HepG2 (cell line): ENCODE results near the gene GALNT16. TPM values are rescaled to one million over a fixed set of nuclear protein-coding genes. Genes with fewer than 3 reads are reported as not detected.

ENCODE experiments used
- ATAC-seq: fragments of 200-7000 bp; cut with Tn5 transposase; 3 replicates; pipeline ENCODE4 v1.9.1; 2020; ENCODE audit warnings: mild to moderate bottlenecking, moderate library complexity
- BruUV-seq: library from RNA; stranded (reverse); fragments of 400-500 nt; replicated peaks from 2 replicates; lab custom pipeline; 2021; lab: Mats Ljungman, UMichigan
- CTCF ChIA-PET: fragments of 300-600 bp; formaldehyde crosslinking; extraction: SDS; loops from one replicate; lab custom pipeline; 2021; ENCODE audit warnings: low total read pairs, inconsistent platforms, low intra/inter-chr PET ratio; lab: Yijun Ruan, JAX
- POLR2A ChIA-PET: fragments of 350-600 bp; sonication (Branson Sonifier 250); formaldehyde crosslinking; loops from one replicate; lab custom pipeline; 2020; ENCODE audit warnings: antibody characterized with exemption, inconsistent platforms; lab: Yijun Ruan, JAX
- DNase-seq: peaks from one replicate; pipeline ENCODE4 v3.0.0-alpha.2; 2015; ENCODE audit warnings: low spot score
- FAIRE-seq: peaks from 3 replicates; lab custom pipeline; 2011; peaks lifted over from hg19 to GRCh38; lab: Jason Lieb, UNC
- H2AFZ ChIP-seq: one replicate; pipeline ENCODE4 v1.6.1; 2011; ENCODE audit warnings: low read length, inconsistent platforms
- H3K27ac ChIP-seq: fragments of 300-600 bp; 3 replicates; pipeline ENCODE4 v1.8.0; 2011; ENCODE audit warnings: mixed run types, mild to moderate bottlenecking, mixed read lengths, low read length, inconsistent platforms; ENCODE audit not compliant: insufficient read depth; ENCODE audit errors: extremely low read length
- H3K27me3 ChIP-seq, 2 experiments: fragments of 200-600 bp in 1 of 2; 2 replicates in 1 of 2; 3 replicates in 1 of 2; pipeline versions ENCODE4 v1.6.0 to v1.8.0; 2011; ENCODE audit warnings: low read length in 2 of 2, mild to moderate bottlenecking in 2 of 2, moderate library complexity in 2 of 2, inconsistent platforms in 1 of 2; ENCODE audit not compliant: insufficient read depth in 2 of 2, control insufficient read depth in 1 of 2
- H3K36me3 ChIP-seq, 2 experiments: fragments of 200-600 bp in 1 of 2; replicated peaks in 1 of 2; 2 replicates in 1 of 2; 3 replicates in 1 of 2; pipeline versions ENCODE4 v1.5.1 to v1.8.0; 2011; ENCODE audit warnings: low read length in 2 of 2, inconsistent platforms in 1 of 2; ENCODE audit not compliant: insufficient read depth in 2 of 2, control insufficient read depth in 1 of 2
- H3K4me1 ChIP-seq: 2 replicates; pipeline ENCODE4 v1.5.1; 2012; ENCODE audit warnings: low read length, inconsistent platforms; ENCODE audit not compliant: insufficient read depth
- H3K4me2 ChIP-seq: 2 replicates; pipeline ENCODE4 v1.6.0; 2011; ENCODE audit warnings: low read depth, low read length, inconsistent platforms
- H3K4me3 ChIP-seq, 3 experiments: fragments of 200-600 bp in 1 of 3; sonication (generic), shearing (Covaris generic) in 1 of 3; replicated peaks in 1 of 3; 2 replicates each; pipeline ENCODE4 v1.5.1; 2011 to 2016; ENCODE audit warnings: low read length in 3 of 3, inconsistent platforms in 2 of 3, low read depth in 2 of 3, mild to moderate bottlenecking in 2 of 3, control low read depth in 1 of 3, mixed read lengths in 1 of 3; ENCODE audit not compliant: insufficient read depth in 1 of 3
- H3K79me2 ChIP-seq: one replicate; pipeline ENCODE4 v1.6.1; 2011; ENCODE audit warnings: low read length, inconsistent platforms; ENCODE audit not compliant: insufficient read depth
- H3K9ac ChIP-seq: 2 replicates; pipeline ENCODE4 v1.6.0; 2011; ENCODE audit warnings: mild to moderate bottlenecking, low read depth, low read length, inconsistent platforms; ENCODE audit not compliant: insufficient read depth
- H3K9me3 ChIP-seq: 2 replicates; pipeline ENCODE4 v1.5.1; 2012; ENCODE audit warnings: mild to moderate bottlenecking, low read length
- H4K20me1 ChIP-seq: 2 replicates; pipeline ENCODE4 v1.6.0; 2011; ENCODE audit warnings: inconsistent platforms, mild to moderate bottlenecking, low read length, moderate library complexity; ENCODE audit not compliant: insufficient read depth
- CHD4 ChIP-seq: fragments of 200-600 bp; sonication (generic); IDR thresholded peaks from 2 replicates; pipeline ENCODE4 v1.7.0; 2017; ENCODE audit warnings: mild to moderate bottlenecking, low read length, borderline replicate concordance
- MEIS2 ChIP-seq: sonication (generic); formaldehyde crosslinking; IDR thresholded peaks from 2 replicates; pipeline ENCODE4 v1.9.0; 2021; ENCODE audit warnings: mild to moderate bottlenecking, missing genetic modification reagents
- MTF1 ChIP-seq: sonication (generic); formaldehyde crosslinking; IDR thresholded peaks from 2 replicates; pipeline ENCODE4 v1.5.0; 2020; ENCODE audit warnings: missing genetic modification reagents
- POLR2AphosphoS2 ChIP-seq: IDR thresholded peaks from 2 replicates; pipeline ENCODE4 v1.6.1; 2011; ENCODE audit warnings: low read depth, low read length, improper control_type of control experiment
- REL ChIP-seq: sonication (generic); formaldehyde crosslinking; conservative IDR thresholded peaks from 2 replicates; pipeline ENCODE4 v1.8.0; 2022; ENCODE audit warnings: mild to moderate bottlenecking, missing genetic modification reagents, moderate library complexity
- SUZ12 ChIP-seq: fragments of 150-350 bp; IDR thresholded peaks from 2 replicates; pipeline ENCODE4 v1.6.1; 2014; ENCODE audit warnings: low read depth, low read length
- ZNF260 ChIP-seq: sonication (generic); formaldehyde crosslinking; IDR thresholded peaks from 2 replicates; pipeline ENCODE4 v1.4.0; 2020; ENCODE audit warnings: missing genetic modification reagents, low read depth, mild to moderate bottlenecking, borderline replicate concordance
- ZNF709 ChIP-seq: sonication (generic); formaldehyde crosslinking; IDR thresholded peaks from 2 replicates; pipeline ENCODE4 v1.5.0; 2020; ENCODE audit warnings: mild to moderate bottlenecking, missing genetic modification reagents
- ZNF768 ChIP-seq: sonication (generic); formaldehyde crosslinking; IDR thresholded peaks from 2 replicates; pipeline ENCODE4 v1.4.0; 2020; ENCODE audit warnings: missing genetic modification reagents
- WGBS: methylation state at CpG from one replicate; pipeline ENCODE4 v1.1.6; 2017; ENCODE audit warnings: low lambda C conversion rate; 5-methylcytosine and 5-hydroxymethylcytosine counted together
- in situ Hi-C: cut with HindIII; loops from 2 replicates; pipeline ENCODE4 v1.10.0; 2017; ENCODE audit warnings: low pct_unique_long_range_greater_than_20kb; ENCODE audit not compliant: extremely low pct_ligation_motif_present
- intact Hi-C: fragments of 100-400 bp; cut with micrococcal nuclease; formaldehyde crosslinking; loops from one replicate; pipeline ENCODE4 v1.10.0; 2022; ENCODE audit not compliant: unreplicated experiment
- polyA plus RNA-seq, 8 experiments: library from polyadenylated mRNA; depleted of rRNA in 3 of 8; stranded (reverse) in 7 of 8; unstranded in 1 of 8; fragments of >200 nt; fragmentation: Illumina TruSeq in 4 of 8; extraction: Trizol in 4 of 8; gene quantifications; 2 replicates each; pipeline versions ENCODE4 v1.2.1 to v1.2.3, GENCODE V29; 2011 to 2016; ENCODE audit warnings: low read depth in 4 of 8, missing spikeins in 1 of 8, mixed read lengths in 1 of 8; ENCODE audit not compliant: insufficient read depth in 1 of 8
- total RNA-seq, 5 experiments: library from RNA; depleted of rRNA; stranded (reverse); fragments of >200 nt; fragmentation: Illumina TruSeq; extraction: Trizol; gene quantifications; 2 replicates each; pipeline ENCODE4 v1.2.3, GENCODE V29; 2016; ENCODE audit warnings: low read depth in 1 of 5

The GALNT16 gene
- total and polyA plus RNA-seq, 2 of the 13 experiments (the other 11 are each of a cell fraction or from before 2014, with no cell fraction given) = 0.54 to 0.82 TPM

GRCh38 chr14:69291396-69291795 is 31.4 kb downstream of the GALNT16 start:
- no peaks in the 10 kb centered on the region for H4K20me1 ChIP-seq
- no peak overlapping the region for H3K27ac ChIP-seq
- TF ChIP-seq CHD4 (no peak), MTF1 (CRISPR knock-in tag) (no peak), MEIS2 (CRISPR knock-in tag) (no peak), POLR2AphosphoS2 (no peak), ZNF260 (CRISPR knock-in tag) (no peak), SUZ12 (no peak), ZNF709 (CRISPR knock-in tag) (no peak), REL (CRISPR knock-in tag) (no peak)
- H3K9ac ChIP-seq = no peak overlapping the region
- H3K4me3 ChIP-seq = no peak overlapping the region
- FAIRE-seq (no peak), DNase-seq (no peak), ATAC-seq (no peak)
- no peaks in the 10 kb centered on the region for H3K79me2 ChIP-seq
- intact Hi-C loops = no loop called here
- no peak overlapping the region for H2AFZ ChIP-seq
- H3K27me3 ChIP-seq = 0 out of 5 replicates have a peak, but pooled peaks cover 0 to 2% of the 10 kb centered on the region in 2 experiments
- ChIA-PET CTCF (no interaction called here), POLR2A (no interaction called here)
- peaks cover 20% of the 10 kb centered on the region for H3K4me1 ChIP-seq
- no TSS peak for BruUV-seq
- H3K4me2 ChIP-seq = no peak overlapping the region
- in situ Hi-C loops = no loop called here
- no peaks in the 10 kb centered on the region for H3K36me3 ChIP-seq
- no peaks in the 10 kb centered on the region for H3K9me3 ChIP-seq
- WGBS = 14% methylated on average over 3 of the region's 5 CpGs

- no peak for ATAC-seq
- no peak overlapping the region for H3K9ac ChIP-seq
- TF ChIP-seq ZNF768 (peak; percentile 84), CHD4 (no peak)
- TF ChIP-seq, all 625 proteins: peak for 1
- in situ Hi-C loops (no loop called here), intact Hi-C loops (no loop called here)
- FAIRE-seq (no peak), DNase-seq (no peak)
- Histone ChIP-seq H3K4me1 (peaks cover 20% of the 10 kb centered on the region), H3K9me3 (no peaks in the 10 kb centered on the region), H3K4me2 (no peak overlapping the region), H3K36me3 (no peaks in the 10 kb centered on the region), H4K20me1 (no peaks in the 10 kb centered on the region), H3K27ac (no peak overlapping the region), H2AFZ (no peak overlapping the region), H3K4me3 (no peak overlapping the region), H3K27me3 (0 out of 5 replicates have a peak, but pooled peaks cover 0 to 2% of the 10 kb centered on the region in 2 experiments), H3K79me2 (no peaks in the 10 kb centered on the region)
- CTCF ChIA-PET = no interaction called here
- 50% methylated on average over 2 of the region's 5 CpGs for WGBS
- BruUV-seq = no TSS peak
- POLR2A ChIA-PET = no interaction called here
Observed at GRCh38 chr14:69291891-69292561, 32.1 kb downstream of the GALNT16 start.
